Measurements from ENCODE around the gene CNIH3.
A peak's percentile ranks its signal among the peaks of the same experiment; 100 is the strongest.

CNIH3 gene

DNA sequence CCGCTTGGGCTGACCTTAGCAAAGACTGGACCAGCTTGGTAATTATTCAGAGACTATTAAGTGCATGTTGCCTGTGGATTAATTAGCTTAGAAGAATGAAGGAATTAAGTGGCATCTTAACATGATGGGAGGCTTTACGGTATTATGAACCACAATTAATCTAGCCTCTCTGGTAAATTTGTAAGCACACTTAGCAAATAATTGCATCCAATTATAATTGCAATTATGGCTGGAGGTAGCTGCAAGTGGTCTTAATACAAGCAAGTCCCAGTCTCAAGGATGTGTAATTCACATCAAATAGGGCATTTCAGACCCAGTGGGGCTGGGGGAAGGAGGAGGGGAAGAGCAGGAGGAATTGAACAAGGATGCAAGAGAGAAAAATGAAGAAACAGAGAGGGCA is 151.6 kb downstream of the CNIH3 start:
- no peak for DNase-seq

DNA sequence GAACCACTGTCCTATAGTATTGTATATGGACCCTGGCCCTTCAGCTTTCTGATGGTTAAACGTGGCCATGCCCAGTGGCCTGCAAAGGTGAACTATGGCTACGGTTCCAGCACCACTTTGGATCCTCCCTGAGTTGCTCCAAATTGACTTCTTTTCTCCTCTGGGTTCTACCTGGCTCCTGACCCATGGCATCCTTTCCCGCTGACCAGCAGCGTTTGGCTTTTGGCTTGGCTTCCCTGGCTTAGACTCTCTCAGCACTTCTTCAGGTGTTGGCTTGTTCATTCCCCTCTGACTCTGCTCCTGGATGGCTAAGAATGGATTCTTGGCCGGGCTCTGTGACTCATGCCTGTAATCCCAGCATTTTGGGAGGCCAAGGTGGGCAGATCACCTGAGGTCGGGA is 152.9 kb downstream of the CNIH3 start:
- no peak for DNase-seq

DNA sequence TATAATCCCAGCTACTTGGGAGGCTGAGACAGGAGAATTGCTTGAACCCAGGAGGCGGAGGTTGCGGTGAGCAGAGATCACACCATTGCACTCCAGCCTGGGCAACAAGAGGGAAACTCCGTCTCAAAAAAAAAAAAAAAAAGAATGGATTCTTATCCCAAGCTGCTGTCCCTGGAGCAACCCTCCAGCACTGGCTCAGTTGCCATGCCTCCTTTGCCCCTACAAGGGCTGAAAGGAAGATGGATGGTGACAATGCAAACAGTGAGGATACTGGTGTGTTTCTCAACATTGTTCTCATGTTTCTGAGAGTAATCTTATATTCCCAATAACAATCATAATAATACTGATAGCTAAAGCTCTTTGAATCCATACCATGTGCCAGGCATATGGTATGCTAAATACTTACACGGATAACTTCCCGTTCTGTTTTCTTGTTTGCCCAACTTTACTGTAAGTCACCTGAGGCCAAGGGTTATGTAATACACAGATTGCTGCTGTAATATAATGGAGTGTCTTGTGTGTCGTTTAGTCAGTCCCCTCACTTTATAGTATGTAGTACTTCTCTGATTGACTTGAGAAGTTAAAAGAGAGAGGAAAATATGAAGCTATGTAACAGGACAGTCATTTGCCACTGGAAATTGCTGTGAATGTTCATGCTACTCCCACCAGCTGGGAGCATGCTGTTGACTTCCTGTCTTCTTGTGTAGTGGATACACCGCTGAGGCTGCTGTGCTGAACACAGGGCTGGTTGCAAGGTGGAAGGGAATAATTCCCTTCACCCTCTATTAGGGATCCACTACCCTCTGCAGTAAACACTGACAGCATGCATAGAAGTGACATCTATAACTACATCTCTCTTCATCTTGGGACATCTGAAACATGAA is 153.6 kb downstream of the CNIH3 start:
- DNase-seq: no peak

DNA sequence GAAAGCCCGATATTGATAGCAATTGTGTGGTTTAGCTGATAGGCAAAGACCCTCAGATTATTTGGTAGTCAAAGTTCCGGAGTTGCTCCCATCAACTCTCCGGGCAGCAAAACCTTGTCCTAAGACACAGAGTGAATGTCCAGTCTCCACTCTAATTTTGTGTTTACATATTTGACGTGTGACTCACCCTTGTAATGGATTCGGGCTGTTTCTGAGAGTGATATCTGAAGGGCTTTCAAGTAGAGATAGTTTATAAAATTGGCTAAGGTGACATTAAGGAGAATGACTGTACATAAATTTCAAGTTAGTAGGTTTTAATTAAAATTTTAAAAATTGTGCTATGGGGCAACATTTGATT is 154.2 kb downstream of the CNIH3 start:
- DNase-seq: no peak

DNA sequence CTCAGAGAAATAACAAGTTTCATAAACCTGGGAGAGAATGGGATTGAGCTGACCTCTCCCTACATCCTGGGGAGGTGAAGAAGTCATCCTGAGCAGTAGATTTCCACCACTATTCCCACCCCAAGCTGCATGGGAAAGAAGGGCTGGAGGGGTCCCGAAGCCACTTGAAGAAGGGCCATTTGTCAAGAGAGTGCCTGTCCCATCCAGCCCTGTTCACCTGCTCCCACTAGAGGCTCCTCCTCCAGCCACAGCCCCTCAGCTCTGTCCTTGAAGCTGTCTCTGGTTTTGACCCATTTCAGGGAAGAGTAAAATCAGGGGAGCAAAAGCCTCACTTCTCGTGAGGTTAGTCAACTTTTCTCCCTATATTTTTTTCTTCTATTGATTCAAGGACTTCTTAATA is 157.5 kb downstream of the CNIH3 start:
- DNase-seq: no peak

DNA sequence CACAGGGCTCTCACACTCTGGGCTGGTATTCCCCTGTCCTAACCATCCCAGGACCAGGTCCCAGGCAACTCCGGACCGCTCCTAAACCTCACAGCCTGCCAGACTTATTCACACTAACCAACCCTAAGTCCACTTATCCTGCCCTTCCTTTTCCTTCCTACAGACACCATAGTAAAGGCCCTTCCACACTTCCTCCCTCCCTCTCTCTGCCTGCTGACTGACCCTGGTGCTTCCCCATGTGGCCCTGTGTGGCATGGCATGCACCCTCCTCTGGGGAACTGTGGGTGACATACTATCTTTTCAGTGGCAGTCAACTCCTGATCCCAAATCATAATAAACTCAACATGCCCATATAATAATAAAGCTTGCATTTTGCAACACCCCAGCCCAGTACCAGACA is 158.3 kb downstream of the CNIH3 start:
- DNase-seq: no peak

DNA sequence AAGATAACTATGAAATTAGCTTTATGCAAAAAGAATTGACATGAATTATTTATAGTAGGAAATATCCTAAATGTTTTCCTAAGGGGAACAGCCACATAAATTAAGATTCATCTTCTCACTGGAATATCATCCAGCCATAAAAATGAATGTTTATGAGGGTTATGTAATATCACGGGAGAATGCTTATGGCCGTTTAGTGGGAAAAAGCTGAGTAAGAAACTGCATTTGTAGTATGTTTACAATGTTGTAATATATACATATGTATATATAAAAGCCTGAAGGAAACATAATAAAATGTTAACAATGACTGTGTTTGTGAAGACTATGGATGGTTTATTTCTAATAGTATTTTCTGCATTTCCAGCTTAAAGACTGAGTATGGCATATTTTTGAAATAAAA is 161.1 kb downstream of the CNIH3 start:
- no peak for DNase-seq

DNA sequence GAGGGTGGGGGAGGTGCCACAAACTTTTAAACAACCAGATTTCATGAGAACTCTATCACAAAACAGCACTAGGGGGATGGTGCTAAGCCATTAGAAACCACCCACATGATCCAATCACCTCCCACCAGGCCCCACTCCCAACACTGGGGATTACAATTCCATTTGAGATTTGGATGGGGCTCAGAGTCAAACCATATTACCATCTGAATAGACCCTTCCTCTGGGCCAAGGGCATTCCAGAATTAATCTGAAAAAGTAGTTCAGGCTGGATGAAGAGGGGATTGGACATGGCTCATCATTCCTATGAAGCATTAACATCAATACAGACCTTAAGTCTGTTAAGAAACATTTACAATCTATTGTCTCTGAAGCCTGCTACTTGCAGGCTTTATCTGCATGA is 163.4 kb downstream of the CNIH3 start:
- DNase-seq: no peak

DNA sequence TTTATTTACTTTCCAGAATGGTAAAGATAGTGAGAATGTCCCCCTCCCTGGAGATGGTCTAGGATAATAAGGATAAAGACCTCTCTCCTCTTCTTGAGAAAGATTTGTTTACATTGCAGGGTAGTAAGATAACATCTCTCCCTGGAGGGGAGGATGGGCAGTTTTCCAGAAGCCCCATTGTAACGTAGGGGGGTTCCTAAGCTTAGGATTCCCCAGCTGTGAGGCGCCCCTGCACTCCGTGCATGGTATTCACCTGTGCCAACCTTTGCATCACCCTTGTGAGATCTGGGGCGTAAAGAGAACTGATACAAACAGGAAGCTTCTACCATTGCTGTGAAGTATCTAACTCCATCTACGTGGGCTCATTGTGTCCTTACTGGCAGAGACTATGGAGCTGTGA is 164.6 kb downstream of the CNIH3 start:
- DNase-seq: no peak

DNA sequence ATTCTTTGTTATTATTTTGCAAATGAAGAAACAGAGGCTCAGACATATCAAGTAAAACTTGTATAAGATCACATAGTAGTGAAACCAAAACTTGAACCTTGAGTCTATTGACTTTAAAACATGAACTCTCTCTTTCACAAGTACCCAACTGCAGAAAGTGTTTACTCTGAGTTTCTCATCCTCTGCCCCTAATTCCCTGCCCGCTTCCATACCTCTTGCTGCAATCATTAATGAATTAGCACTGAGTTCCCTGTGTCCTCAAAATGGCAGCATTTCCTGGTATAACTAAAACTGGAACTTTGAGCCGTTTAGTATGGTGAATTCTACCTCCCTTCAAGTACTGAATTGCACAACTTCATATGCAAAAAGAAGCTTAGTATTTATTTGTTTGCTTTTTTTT is 165.7 kb downstream of the CNIH3 start:
- DNase-seq: no peak

DNA sequence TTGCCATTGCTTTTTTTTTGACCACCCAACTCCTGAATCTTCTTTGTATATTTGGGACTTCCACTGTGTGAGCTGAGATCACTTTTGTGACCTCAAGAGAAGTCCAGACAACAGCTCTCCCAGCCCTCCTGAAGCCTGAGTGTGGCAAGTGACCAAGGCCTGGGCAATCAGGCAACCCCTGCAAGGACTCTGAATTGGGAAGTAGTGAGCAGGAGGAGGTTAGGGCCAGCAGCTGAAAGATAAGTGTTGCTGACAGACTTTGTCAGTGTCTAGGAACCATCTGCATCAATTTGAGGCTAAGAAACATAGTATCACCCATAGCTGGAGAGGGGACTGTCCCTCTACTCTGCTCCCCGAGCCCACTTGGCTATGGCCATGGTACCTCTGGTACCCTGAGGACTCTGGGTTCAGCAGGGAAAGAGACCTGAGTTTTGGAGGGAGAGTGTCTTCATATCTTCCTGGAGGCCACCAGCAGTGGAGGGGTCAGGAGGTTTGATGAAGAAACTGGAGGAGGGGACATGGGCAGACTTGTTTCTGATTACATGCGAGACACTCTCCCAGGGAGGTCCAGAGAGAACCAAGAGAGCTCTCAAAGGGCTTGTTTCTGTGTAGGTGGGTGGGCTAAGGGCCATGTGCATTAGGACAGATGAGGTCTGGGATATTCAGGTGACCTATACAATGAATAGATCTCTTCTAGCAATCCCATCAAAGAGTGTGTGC is 166.3 kb downstream of the CNIH3 start:
- DNase-seq: no peak

DNA sequence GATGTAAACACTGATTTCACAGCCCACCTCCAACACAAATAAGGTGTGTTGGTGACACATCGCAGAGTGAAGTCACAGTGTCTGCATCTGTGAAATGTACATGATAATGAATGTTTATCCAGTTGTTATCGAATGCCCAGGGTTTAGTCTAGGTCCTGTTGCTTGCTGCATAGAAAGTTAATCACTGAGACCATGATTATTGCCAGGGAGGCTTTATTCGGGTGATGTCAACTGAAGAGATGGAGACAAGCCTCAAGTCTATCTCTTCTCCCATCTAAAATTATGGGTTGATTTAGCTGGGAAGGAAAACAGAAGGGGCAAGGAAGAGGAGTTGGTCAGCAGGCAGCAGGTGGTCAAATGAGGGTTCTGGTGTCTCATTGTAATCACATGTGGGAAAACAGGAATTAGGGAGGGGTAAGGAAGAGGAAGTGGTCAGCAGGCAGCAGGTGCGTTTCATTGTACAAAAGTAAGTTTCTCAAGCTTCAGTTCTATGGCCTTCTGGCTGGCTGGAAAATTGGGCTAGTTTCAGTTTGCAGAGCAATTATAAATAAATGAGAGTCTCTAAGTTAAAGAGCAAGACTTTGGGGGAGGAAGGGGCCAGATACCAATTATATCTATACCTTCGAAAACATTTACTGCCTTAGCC is 167.0 kb downstream of the CNIH3 start:
- DNase-seq: no peak

DNA sequence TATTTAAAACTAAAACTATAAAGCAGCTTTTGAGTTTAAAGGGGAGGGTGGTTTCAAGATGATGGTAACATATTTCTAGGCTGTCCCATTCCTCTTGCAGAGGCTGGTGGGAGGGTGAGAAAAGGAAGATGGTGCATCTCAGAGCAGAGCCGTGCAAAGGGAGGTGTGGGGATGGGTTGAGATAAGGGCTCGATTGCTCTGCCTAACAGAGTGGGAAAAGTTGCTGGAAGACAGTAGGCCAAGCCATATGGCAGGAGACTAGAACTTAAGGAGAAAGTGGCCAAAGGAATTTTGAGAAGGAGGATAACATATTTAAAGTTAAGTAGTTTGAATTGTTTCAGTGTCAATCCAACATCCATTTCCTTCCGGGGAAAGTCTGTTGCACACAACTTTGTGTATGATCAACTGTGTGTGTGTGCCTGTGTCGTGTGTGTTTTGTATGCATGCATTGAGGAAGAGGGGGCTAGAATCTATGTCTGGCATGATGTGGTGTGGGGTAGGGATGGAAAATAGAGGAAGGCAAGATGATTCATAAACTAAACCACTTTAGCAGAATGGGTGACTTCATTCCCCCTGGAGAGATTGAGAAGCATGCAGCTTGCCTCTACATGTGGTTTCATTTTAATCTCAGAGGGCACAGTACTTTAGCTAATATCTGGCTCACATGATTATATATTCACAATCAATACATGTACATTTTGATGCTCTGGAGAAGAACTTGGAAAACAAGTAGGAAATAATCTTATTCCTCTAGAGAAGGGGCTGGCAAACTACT is 168.3 kb downstream of the CNIH3 start:
- peak in 1 of 58 donors; percentile 4 for DNase-seq

DNA sequence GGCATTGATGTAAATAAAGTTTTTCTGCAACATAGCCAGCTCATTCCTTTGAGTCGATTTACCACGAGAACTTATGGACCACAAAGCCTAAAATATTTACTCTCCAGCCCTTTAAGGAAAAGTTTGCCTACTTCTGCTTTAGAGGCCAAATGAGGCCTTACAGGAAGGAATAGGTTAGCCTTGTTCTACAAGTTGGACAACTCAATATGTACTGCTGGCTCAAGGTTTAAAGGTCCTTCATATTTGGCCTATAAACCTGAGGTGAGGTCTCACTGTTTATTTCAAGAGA is 168.9 kb downstream of the CNIH3 start:
- DNase-seq: no peak

DNA sequence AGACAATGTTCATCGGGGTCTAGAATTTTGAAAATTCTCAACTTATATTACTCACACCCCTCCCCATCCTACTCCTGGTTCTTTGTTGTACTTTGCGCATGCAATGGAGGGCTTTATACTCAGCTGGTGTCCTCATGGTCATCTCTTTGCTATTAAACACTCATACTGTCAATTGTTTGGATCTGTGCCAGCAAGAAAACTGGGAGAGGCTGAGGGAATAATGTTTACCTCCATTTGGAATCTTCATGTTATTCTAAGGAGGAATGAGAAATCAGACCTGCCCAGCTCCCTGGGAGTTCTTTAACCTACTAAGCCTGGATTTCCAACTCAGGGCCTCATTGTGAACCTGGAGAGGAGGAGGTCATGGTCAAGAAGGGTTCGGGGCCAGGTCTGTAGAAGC is 169.5 kb downstream of the CNIH3 start:
- no peak for DNase-seq

DNA sequence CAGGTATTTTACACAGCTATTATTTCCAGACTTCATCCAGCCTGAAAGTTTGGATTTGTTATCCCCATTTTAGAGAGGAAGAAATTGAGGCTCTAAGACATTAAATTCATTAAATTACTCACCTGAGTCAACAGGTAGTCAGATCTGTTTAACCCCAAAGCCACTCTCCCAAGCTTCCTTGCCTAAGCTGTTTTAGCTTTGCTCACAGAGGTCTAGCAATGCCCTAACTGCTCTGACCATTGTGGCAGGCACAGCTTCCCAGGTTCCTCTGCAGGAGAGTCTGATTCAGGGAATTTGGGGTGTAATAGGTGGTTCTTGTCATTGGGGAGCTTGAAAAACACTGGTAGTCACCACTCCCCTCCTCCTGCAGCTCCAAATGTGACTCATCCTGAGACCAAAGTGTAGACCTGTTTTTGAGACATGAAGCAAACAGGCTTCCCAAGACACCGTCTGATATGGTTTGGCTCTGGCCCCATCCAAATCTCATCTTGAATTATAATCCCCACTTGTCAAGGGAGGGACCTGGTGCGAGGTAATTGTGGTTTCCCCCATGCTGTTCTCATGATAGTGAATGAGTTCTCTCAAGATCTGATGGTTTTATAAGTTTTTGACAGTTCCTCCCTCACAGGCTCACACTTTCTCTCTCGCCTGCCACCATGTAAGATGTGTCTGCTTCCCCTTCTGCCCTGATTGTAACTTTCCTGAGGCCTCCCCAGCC is 170.6 kb downstream of the CNIH3 start:
- DNase-seq: no peak

DNA sequence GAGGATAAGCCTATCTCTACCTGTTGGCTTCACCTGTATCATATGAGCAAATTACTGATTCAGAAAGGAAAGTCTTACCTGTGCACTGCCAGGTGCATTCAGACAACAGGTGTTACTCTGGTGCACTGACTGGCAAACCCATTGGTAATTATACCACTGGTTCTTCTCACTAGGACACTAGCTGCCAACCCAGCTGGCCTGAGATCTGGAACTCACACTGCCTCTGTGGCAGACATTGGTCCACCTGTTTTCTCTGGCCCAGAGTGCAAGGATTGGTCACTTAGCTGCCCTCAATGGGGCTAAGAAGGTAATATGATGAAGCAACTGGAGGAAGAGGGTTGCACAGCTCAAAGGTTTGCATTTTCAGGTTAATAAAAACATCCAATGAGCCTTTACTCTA is 173.2 kb downstream of the CNIH3 start:
- no peak for DNase-seq
